Activated CD4-positive, CD25-positive, alpha-beta regulatory T cell treated with anti-CD3 and anti-CD28 coated beads, Interleukin-2, amount 50 U/mL, for 24 hours (primary cell): ENCODE measurements around the gene DHX35.
"Not testable (repeated sequence)": the region's sequence is repeated elsewhere in the genome, so short reads cannot be mapped to it uniquely, and the experiment has no call there.

Experiments used
- ATAC-seq, 2 donors: fragments of 150-1000 bp; cut with Tn5 transposase; one replicate each; pipeline ENCODE4 v1.10.0; 2021; ENCODE audit warnings: mild to moderate bottlenecking in 1 of 2, moderate library complexity in 1 of 2

Gene DHX35

DNA sequence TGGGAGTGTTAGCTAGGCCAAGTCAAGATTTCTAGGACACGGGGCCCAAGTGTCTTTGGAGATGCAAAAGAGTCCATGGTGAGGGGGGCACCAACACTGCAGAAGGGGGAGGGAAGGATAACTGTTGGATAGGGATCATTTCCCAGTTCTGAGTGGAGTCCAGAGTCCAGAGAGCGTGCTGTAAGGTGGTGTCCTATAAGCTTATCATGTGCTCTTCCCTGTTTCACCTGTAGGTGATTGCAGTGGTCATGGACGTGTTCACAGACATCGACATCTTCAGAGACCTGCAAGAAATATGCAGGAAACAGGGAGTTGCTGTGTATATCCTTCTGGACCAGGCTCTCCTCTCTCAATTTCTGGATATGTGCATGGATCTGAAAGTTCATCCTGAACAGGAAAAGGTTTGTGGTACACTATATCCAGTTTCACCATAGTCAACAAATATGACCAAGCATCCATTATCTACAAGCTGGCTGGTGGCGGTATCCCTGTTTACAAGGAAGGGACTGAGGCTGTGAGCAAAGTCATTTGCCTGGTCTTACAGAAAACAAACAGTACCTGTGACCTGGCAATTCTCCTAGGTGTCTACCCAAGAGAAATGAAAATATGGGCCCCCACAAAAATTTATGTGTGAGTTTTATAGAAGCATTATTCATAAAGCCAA lies 20.3 kb upstream of the DHX35 start:
- no peak for ATAC-seq

GRCh38 chr20:38945012-38945411 lies 17.1 kb upstream of the DHX35 start:
- ATAC-seq, result no peak

- no peak for ATAC-seq
Observed at GRCh38 chr20:38946836-38947235, 15.3 kb upstream of the DHX35 start.

GRCh38 chr20:38947931-38948362 lies 14.2 kb upstream of the DHX35 start:
- ATAC-seq, result no peak

DNA sequence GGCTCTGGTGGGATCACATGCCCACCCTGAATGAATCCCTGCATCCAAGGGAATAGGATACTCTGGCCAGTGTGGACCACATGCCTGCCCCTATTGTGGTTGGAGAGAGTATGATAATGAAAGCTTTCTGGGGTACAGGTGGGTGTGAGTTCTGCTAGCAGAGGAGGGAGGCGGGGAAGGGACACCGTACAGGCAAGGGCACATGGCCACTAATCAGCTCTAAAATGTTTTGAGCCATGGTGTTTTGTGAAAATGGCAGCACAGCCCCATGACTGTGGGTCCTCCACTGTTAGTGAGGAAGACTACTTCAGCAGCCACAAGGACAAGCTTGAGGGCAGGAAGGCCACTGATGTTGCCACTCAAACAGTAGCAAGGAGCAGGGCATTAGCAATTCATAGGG lies 11.9 kb upstream of the DHX35 start:
- no peak for ATAC-seq

DNA sequence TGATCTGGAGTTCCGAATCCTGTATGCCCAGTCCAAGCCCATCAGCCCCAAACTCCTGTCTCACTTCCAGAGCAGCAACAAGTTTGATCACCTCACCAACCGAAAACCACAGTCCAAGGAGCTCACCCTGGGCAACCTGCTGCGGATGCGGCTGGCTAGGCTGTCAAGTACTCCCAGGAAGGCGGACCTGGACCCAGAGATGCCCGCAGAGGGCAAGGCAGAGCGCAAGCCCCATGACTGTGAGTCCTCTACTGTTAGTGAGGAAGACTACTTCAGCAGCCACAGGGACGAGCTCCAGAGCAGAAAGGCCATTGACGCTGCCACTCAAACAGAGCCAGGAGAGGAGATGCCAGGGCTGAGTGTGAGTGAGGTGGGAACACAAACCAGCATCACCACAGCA lies 10.5 kb upstream of the DHX35 start:
- no peak for ATAC-seq

DNA sequence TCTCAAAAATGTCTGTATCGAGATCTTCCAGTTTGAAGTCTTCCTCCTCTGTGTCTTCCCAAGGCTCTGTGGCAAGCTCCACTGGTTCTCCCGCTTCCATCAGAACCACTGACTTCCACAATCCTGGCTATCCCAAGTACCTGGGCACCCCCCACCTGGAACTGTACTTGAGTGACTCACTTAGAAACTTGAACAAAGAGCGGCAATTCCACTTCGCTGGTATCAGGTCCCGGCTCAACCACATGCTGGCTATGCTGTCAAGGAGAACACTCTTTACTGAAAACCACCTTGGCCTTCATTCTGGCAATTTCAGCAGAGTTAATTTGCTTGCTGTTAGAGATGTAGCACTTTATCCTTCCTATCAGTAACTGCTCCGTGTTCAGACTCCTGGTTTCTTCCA lies 10.0 kb upstream of the DHX35 start:
- no peak for ATAC-seq

DNA sequence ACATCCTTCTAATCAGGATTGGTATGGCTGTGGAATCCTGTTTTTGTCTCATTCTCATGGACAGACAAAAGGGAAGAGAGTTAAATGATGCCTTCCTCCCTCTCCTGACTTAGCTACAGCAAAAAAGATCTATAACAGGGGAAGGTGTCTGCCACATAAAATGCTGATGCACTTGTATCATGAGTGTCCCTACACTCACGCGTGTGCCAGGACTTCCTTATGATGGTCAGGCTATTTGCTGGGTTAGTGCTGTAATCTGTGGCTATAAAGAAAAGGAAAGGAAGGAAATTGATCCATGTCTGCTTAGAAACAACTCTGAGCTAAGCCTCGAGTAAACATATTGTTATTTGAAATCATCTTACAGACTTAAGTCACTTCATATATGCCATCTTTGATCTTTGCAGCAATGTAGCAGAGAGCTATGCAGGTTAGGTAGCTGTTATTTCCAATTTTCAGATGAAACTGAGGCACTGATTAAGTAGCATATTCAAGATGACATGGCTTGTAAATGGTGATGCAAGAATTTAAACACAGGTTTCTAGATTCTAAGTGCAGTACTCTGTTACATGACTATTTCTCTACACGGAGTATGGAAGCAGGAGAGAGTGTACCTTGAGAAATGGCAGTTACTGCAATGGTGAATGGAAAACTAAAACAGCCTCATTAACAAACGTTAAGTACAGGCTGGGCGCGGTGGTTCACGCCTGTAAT lies 8.4 kb upstream of the DHX35 start:
- no peak for ATAC-seq

- no peak for ATAC-seq
Observed at GRCh38 chr20:38957235-38957876, 4.8 kb upstream of the DHX35 start.

GRCh38 chr20:38957915-38958485 lies 4.1 kb upstream of the DHX35 start:
- ATAC-seq, result no peak

GRCh38 chr20:38960187-38960687 lies 1.9 kb upstream of the DHX35 start:
- ATAC-seq, result not testable (repeated sequence)

DNA sequence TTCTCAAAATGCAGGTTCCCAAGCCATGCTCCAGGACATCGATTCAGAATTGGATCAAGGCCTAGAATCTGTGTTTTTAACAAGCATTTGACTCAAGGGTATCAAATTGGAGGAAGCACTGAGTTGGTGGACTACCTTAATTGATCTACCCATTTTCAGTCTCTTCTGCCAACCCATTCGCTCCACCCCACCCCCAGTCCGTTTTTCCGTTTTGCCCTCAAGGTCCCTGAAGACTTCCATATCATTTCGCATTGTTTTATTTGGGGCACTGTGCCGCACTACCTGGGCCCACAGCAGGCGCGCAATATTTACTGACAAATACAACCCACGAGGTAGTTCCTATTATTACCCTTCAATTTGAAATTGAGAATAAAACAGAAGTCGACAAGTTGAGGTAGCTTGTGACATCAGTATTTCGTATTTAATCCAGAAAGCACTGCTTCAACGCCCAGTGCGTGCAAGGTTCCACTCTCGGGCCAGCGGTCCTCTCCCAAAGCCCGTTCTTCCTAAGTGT lies 557 bp upstream of the DHX35 start:
- ATAC-seq, result no peak

- ATAC-seq, result no peak
Observed at GRCh38 chr20:38962928-38963401, 821 bp downstream of the DHX35 start.

DNA sequence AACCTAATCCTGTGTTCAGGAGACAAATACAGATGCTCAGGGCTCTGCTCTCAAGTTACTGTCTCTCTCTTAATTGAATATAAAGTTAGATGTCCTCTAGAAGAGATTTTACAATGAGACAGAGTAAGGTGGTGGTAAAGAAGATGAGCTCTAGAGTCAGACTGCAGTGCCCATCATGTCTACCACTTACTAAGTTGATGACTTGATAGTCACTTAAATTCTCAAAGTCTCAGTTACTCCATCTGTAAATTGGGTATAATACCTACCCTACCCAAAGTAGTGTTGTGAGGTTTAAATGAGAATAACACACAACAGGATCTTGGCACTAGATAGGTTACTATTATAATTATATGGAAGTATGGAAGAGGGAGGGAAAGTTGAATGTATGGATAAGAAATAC lies 1.6 kb downstream of the DHX35 start:
- ATAC-seq, result no peak

DNA sequence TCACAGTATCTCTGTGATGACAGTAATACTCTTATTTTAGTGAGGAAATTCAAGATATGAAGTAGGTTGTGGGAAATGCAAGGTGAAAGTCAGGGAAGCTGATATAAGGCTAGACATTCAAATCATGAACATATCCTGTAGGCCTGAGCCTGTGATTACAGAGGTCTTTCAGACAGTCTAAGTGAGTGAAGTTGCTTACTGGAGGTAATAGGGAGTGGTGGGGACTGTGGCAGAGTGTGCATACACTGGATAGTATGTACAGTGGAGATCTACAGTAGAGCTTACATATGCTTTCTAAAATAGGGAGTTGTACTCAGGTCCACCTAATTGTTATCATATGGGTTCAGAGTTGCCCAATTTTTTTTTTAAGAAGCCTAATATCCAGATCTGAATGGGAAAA lies 3.1 kb downstream of the DHX35 start:
- no peak for ATAC-seq

DNA sequence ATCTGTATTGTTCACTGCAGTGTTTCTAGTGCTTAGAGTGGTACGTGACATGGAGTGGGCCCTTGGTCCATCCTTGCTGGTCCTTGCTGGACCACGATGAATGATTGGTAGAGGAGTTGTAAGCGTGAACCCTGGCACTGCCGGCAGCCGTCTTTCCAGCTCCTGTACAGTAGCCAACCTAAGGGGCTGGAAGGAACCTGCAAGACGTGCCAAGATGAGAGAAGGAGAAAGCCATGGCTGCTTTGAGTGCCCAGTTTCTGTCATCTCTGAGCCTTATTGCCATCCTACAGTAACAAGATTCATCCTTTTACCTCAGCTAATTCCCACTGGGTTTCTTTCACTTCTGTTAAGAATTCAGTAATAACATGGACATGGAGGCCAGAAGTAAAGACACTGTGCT lies 5.9 kb downstream of the DHX35 start:
- ATAC-seq, result no peak

DNA sequence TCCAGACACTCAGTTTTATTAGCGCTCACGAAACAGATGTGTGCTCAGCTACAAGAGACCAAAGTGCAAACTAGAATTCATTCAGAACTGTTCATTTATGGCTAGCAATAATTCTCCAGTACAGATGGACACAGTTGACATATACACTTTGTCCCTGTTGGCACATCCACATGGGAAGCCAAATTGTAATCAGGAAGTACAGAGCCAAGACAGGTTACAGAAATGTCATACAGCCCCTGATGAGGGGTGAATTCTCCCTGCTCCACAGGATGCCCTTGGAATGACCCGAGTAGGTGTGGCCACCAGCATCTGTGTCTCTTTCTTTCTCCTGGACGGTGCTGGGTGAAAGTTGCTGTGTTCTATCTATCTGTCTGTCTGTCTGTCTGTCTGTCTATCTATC lies 7.6 kb downstream of the DHX35 start:
- ATAC-seq, result no peak

DNA sequence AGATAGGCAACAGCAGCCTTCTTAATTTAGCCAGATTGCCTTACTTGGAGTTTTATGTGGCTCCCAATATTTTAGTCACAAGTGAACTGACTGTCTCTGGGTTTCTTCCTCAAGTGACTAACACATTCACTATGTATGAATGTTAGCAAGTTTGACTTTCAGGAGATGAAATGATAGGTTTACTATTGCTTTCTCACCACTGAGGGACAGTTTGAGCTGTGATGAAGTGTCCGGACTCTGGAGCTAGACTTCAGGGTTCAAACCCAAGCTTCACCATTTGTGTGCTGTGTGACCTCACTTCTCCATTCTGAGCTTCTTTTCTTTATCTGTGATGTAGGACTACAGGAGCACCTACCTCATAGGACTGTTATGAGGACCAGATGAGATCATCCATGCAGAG lies 8.2 kb downstream of the DHX35 start:
- ATAC-seq, result no peak

GRCh38 chr20:38973107-38973506 lies 11.0 kb downstream of the DHX35 start:
- no peak for ATAC-seq

DNA sequence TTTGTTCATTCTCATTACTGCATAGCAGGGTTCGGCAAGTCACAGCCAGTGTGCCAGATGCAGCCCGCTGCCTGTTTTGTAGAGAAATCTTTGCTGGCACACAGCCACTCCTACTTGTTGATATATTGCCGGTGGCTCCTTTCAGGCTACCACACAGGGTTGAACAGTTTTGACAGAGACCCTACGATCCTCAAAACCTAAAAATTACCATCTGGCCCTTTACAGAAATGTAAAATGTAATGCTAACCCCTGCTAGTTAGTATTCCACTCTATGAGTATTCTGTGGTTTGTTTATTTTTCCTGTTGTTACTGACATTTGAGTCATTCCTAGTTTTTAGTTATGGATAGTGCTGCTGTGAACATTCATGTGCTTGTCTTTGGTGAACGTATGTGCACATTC lies 11.5 kb downstream of the DHX35 start:
- ATAC-seq, result no peak

DNA sequence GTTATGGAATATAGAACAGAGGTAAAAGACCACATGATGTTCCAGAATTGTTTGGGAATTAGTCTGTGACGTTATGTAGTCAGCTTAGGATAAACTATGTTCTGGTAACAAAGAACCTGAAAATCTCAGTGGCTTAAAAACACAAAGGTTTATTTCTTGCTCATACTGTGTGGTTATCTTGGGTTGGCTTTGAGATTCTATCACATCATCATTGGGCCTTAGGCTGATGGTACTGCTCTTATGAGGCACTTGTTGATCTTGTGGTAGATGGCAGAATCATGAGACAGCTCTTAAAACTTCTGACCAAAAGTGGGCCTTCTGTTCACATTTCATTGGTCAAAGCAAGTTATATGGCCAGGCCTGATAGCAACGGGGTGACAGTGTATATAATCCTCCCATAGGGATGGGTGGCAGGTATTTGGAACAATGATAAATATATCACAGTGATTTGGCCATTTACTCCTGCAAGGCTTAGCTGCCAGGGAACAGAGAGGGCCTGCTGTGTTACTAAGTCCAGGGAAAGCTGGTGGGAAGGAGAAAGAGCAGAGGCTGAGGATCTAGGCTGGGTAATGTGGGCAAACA lies 13.5 kb downstream of the DHX35 start:
- peak; percentile 44 to 56 for ATAC-seq

DNA sequence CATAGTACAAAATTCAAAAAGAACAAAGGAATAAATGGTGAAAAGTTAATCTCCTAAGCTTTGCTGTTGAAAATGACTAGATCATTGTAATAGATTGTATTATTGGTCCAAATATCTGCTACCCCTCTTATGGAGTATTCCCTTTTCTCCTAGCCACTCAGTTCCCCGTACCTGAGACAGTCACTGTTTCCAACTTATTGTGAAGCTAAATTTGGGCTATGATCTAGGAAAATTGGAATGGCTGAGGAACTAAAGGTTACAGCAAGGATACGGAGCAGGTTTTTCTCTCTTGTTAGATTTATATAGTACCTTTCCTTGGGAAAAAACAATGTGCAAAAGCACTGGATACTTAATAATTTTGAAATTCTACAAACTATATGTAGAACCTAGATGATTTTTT lies 17.3 kb downstream of the DHX35 start:
- ATAC-seq, result no peak

DNA sequence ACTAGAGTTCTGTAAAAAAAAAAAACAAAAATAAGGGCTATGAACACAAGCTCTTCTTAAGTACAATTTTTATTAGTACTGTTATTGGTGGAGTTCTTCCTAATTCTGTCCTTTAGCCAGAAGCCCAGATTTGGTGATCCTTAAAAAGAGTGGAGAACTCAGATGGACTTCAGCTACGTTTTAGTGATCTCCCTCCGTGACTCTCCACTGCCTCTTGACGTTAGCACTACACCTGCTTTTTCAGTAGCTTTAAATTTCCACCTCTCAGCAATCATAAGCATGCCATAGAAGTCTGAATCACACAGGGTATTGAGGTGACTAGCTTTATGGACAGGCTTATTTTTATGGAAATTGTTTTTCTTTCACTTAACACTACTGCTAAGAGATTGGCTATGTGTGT lies 17.7 kb downstream of the DHX35 start:
- ATAC-seq, result no peak
